ENCODE measurements around the gene TMED7.

The TMED7 gene

GRCh38 chr5:115627295-115627865 lies 1.5 kb upstream of the TMED7 start:
- no peak for DNase-seq (ENCODE audit: low read depth in 1 of 2, low spot score in 1 of 2)

GRCh38 chr5:115626445-115626823 lies 598 bp upstream of the TMED7 start:
- DNase-seq (ENCODE audit: low read depth in 1 of 2, low spot score in 1 of 2), result no peak

- no peak for DNase-seq (ENCODE audit: low read depth in 1 of 2, low spot score in 1 of 2)
Observed at GRCh38 chr5:115624994-115625393, 842 bp downstream of the TMED7 start.

GRCh38 chr5:115623658-115624057 lies 2.2 kb downstream of the TMED7 start:
- DNase-seq (ENCODE audit: low read depth in 1 of 2, low spot score in 1 of 2), result no peak

- DNase-seq (ENCODE audit: low read depth in 1 of 2, low spot score in 1 of 2), result no peak
Observed at GRCh38 chr5:115621365-115621900, 4.4 kb downstream of the TMED7 start.

GRCh38 chr5:115616892-115617291 lies 8.9 kb downstream of the TMED7 start:
- DNase-seq (ENCODE audit: low read depth in 1 of 2, low spot score in 1 of 2), result no peak

GRCh38 chr5:115616472-115616871 lies 9.4 kb downstream of the TMED7 start:
- no peak for DNase-seq (ENCODE audit: low read depth in 1 of 2, low spot score in 1 of 2)

GRCh38 chr5:115611873-115612272 lies 14.0 kb downstream of the TMED7 start:
- DNase-seq (ENCODE audit: low read depth in 1 of 2, low spot score in 1 of 2), result no peak

- no peak for DNase-seq (ENCODE audit: low read depth in 1 of 2, low spot score in 1 of 2)
Observed at GRCh38 chr5:115607935-115608334, 17.9 kb downstream of the TMED7 start.

GRCh38 chr5:115605436-115605835 lies 20.4 kb downstream of the TMED7 start:
- no peak for DNase-seq (ENCODE audit: low read depth in 1 of 2, low spot score in 1 of 2)

GRCh38 chr5:115602591-115603125 lies 23.2 kb downstream of the TMED7 start:
- no peak for DNase-seq (ENCODE audit: low read depth in 1 of 2, low spot score in 1 of 2)

- DNase-seq (ENCODE audit: low read depth in 1 of 2, low spot score in 1 of 2), result peak; percentile 39 to 59
Observed at GRCh38 chr5:115601701-115602590, 23.9 kb downstream of the TMED7 start, which contains the start of gene TICAM2. TSS of gene TICAM2 (minus strand) at chr5:115602479. CDS start at chr5:115581256, 21,223 bp downstream.

- no peak for DNase-seq (ENCODE audit: low read depth in 1 of 2, low spot score in 1 of 2)
Observed at GRCh38 chr5:115600766-115601165, 25.1 kb downstream of the TMED7 start.

- no peak for DNase-seq (ENCODE audit: low read depth in 1 of 2, low spot score in 1 of 2)
Observed at GRCh38 chr5:115599924-115600323, 25.9 kb downstream of the TMED7 start.

- no peak for DNase-seq (ENCODE audit: low read depth in 1 of 2, low spot score in 1 of 2)
Observed at GRCh38 chr5:115599502-115599901, 26.3 kb downstream of the TMED7 start.

- DNase-seq (ENCODE audit: low read depth in 1 of 2, low spot score in 1 of 2), result no peak
Observed at GRCh38 chr5:115594128-115595047, 31.4 kb downstream of the TMED7 start.

GRCh38 chr5:115589043-115589442 lies 36.8 kb downstream of the TMED7 start:
- DNase-seq (ENCODE audit: low read depth in 1 of 2, low spot score in 1 of 2), result no peak

GRCh38 chr5:115588640-115589039 lies 37.2 kb downstream of the TMED7 start:
- DNase-seq (ENCODE audit: low read depth in 1 of 2, low spot score in 1 of 2), result no peak

GRCh38 chr5:115586525-115587146 lies 39.2 kb downstream of the TMED7 start:
- no peak for DNase-seq (ENCODE audit: low read depth in 1 of 2, low spot score in 1 of 2)

GRCh38 chr5:115585265-115585664 lies 40.6 kb downstream of the TMED7 start:
- no peak for DNase-seq (ENCODE audit: low read depth in 1 of 2, low spot score in 1 of 2)

Measured in activated CD4-positive, alpha-beta T cell treated with anti-CD3 and anti-CD28 coated beads, Interleukin-2, amount 50 U/mL, for 24 hours (primary cell).